CD14-positive monocyte (primary cell): Measurements from ENCODE around the gene KLRC3. TPM values are rescaled to one million over a fixed set of nuclear protein-coding genes. Genes with fewer than 3 reads are reported as not detected.

Experiments used
- DNase-seq, 3 donors: peaks; one replicate each; pipeline ENCODE4 v3.0.0-alpha.2; 2011 to 2022
- H2AFZ ChIP-seq: 2 replicates; pipeline ENCODE4 v1.6.0; 2012; ENCODE audit warnings: mild to moderate bottlenecking, low read depth, low read length, inconsistent platforms; ENCODE audit not compliant: insufficient read depth, poor library complexity, severe bottlenecking
- H3K27ac ChIP-seq, 2 donors: 1 replicate in 1 of 2; 2 replicates in 1 of 2; pipeline ENCODE4 v1.5.1; 2012 to 2013; ENCODE audit warnings: low read length in 2 of 2, control low read depth in 1 of 2, inconsistent platforms in 1 of 2, low read depth in 1 of 2, mild to moderate bottlenecking in 1 of 2
- H3K27me3 ChIP-seq, 2 donors: one replicate each; pipeline versions ENCODE4 v1.6.0 to v1.6.1; 2011 to 2013; ENCODE audit warnings: low read length in 2 of 2; ENCODE audit not compliant: control insufficient read depth in 2 of 2, insufficient read depth in 2 of 2
- H3K36me3 ChIP-seq, 2 donors: replicated peaks in 1 of 2; 1 replicate in 1 of 2; 2 replicates in 1 of 2; pipeline versions ENCODE4 v1.5.1 to v1.6.1; 2012 to 2013; ENCODE audit warnings: low read length in 2 of 2, control low read depth in 1 of 2, inconsistent platforms in 1 of 2, mild to moderate bottlenecking in 1 of 2; ENCODE audit not compliant: insufficient read depth in 2 of 2, control insufficient read depth in 1 of 2
- H3K4me1 ChIP-seq, 2 donors: 1 replicate in 1 of 2; 2 replicates in 1 of 2; pipeline versions ENCODE4 v1.5.1 to v1.6.1; 2012 to 2013; ENCODE audit warnings: low read length in 2 of 2, control low read depth in 1 of 2, inconsistent platforms in 1 of 2, mild to moderate bottlenecking in 1 of 2, moderate library complexity in 1 of 2; ENCODE audit not compliant: insufficient read depth in 2 of 2, control insufficient read depth in 1 of 2
- H3K4me2 ChIP-seq: replicated peaks from 2 replicates; pipeline ENCODE3; 2012; ENCODE audit warnings: low read length, moderate library complexity, mild to moderate bottlenecking; ENCODE audit not compliant: poor library complexity, severe bottlenecking; ENCODE audit errors: extremely low read depth
- H3K4me3 ChIP-seq, 3 experiments: fragments of 200-600 bp in 1 of 3; sonication (generic) in 1 of 3; replicated peaks in 1 of 3; 1 replicate in 2 of 3; 2 replicates in 1 of 3; pipeline ENCODE4 v1.5.1; 2011 to 2013; ENCODE audit warnings: low read length in 3 of 3, mild to moderate bottlenecking in 3 of 3, control low read depth in 2 of 3, low read depth in 2 of 3, inconsistent platforms in 1 of 3, moderate library complexity in 1 of 3
- H3K79me2 ChIP-seq: 2 replicates; pipeline ENCODE4 v1.6.0; 2012; ENCODE audit warnings: mild to moderate bottlenecking, control low read depth, inconsistent platforms, low read length, moderate library complexity; ENCODE audit not compliant: insufficient read depth
- H3K9ac ChIP-seq: 2 replicates; pipeline ENCODE4 v1.6.0; 2017; ENCODE audit warnings: low read length, mild to moderate bottlenecking; ENCODE audit not compliant: insufficient read depth, poor library complexity, severe bottlenecking
- H3K9me3 ChIP-seq, 2 donors: replicated peaks in 1 of 2; 1 replicate in 1 of 2; 2 replicates in 1 of 2; pipeline versions ENCODE4 v1.5.1 to v1.6.1; 2012 to 2013; ENCODE audit warnings: low read length in 2 of 2, control low read depth in 1 of 2; ENCODE audit not compliant: control insufficient read depth in 1 of 2, insufficient read depth in 1 of 2
- H4K20me1 ChIP-seq: 2 replicates; pipeline ENCODE4 v1.6.0; 2012; ENCODE audit warnings: mild to moderate bottlenecking, low read length, control low read depth, moderate library complexity; ENCODE audit not compliant: insufficient read depth
- H3K27ac Mint-ChIP-seq, 7 donors: one replicate each; pipeline ENCODE4 v1.8.0; 2020; ENCODE audit warnings: mild to moderate bottlenecking in 7 of 7, mixed read lengths in 7 of 7, moderate library complexity in 6 of 7, inconsistent platforms in 2 of 7
- H3K27me3 Mint-ChIP-seq, 3 donors: one replicate each; pipeline ENCODE4 v1.8.0; 2021 to 2022; ENCODE audit warnings: low read depth in 3 of 3, mild to moderate bottlenecking in 3 of 3, mixed read lengths in 3 of 3, moderate library complexity in 3 of 3, inconsistent platforms in 1 of 3
- H3K36me3 Mint-ChIP-seq, 2 donors: one replicate each; pipeline ENCODE4 v1.8.0; 2020; ENCODE audit warnings: mixed read lengths in 2 of 2, inconsistent platforms in 1 of 2, mild to moderate bottlenecking in 1 of 2
- H3K4me1 Mint-ChIP-seq: one replicate; pipeline ENCODE4 v1.8.0; 2020; ENCODE audit warnings: mild to moderate bottlenecking, mixed read lengths
- H3K4me3 Mint-ChIP-seq, 2 donors: one replicate each; pipeline ENCODE4 v1.8.0; 2020; ENCODE audit warnings: mild to moderate bottlenecking in 2 of 2, mixed read lengths in 2 of 2, moderate library complexity in 1 of 2
- H3K9me3 Mint-ChIP-seq, 7 donors: one replicate each; pipeline ENCODE4 v1.8.0; 2020 to 2022; ENCODE audit warnings: mixed read lengths in 7 of 7, mild to moderate bottlenecking in 6 of 7, moderate library complexity in 6 of 7, inconsistent platforms in 2 of 7
- CTCF ChIP-seq: fragments of 200-600 bp; IDR thresholded peaks from one replicate; pipeline ENCODE4 v1.8.0; 2022; ENCODE audit warnings: antibody characterized with exemption, mild to moderate bottlenecking
- WGBS: methylation state at CpG from one replicate; pipeline ENCODE4 v1.1.5; 2013; ENCODE audit warnings: missing lambda C conversion rate; ENCODE audit not compliant: insufficient coverage; 5-methylcytosine and 5-hydroxymethylcytosine counted together
- intact Hi-C, 2 donors: fragments of 100-400 bp; cut with micrococcal nuclease; formaldehyde crosslinking; loops; one replicate each; pipeline versions ENCODE4 v1.15.0 to v1.15.1; 2023
- polyA plus RNA-seq, 3 donors: library from polyadenylated mRNA; depleted of rRNA in 1 of 3; unstranded in 2 of 3; stranded (reverse) in 1 of 3; fragments of 300-500 nt in 2 of 3; fragments of >200 nt in 1 of 3; fragmentation: Illumina TruSeq in 2 of 3; gene quantifications; 1 replicate in 2 of 3; 2 replicates in 1 of 3; pipeline ENCODE4 v1.2.3, GENCODE V29; 2012 to 2021

Gene KLRC3
- polyA plus RNA-seq, 3 donors: not detected

GRCh38 chr12:10362325-10362724 lies 58.1 kb downstream of the KLRC3 start:
- Histone ChIP-seq H3K9me3 (peaks cover 0 to 6% of the 10 kb centered on the region in 2 donors), H3K4me1 (peaks cover 24 to 29% of the 10 kb centered on the region in 2 donors), H3K79me2 (no peaks in the 10 kb centered on the region), H2AFZ (no peak overlapping the region), H4K20me1 (no peaks in the 10 kb centered on the region), H3K27ac (no peak overlapping the region), H3K4me2 (no peak overlapping the region), H3K4me3 (no peak overlapping the region), H3K27me3 (no peaks in the 10 kb centered on the region), H3K9ac (no peak overlapping the region), H3K36me3 (no peaks in the 10 kb centered on the region)
- Mint-ChIP-seq H3K27ac (no peak overlapping the region), H3K4me3 (no peak overlapping the region), H3K4me1 (peaks cover 3% of the 10 kb centered on the region), H3K9me3 (peaks cover 0 to 12% (median 3%) of the 10 kb centered on the region in 7 donors), H3K36me3 (no peaks in the 10 kb centered on the region), H3K27me3 (peaks cover 0 to 4% (median 2%) of the 10 kb centered on the region in 3 donors)
- DNase-seq: no peak
- WGBS: 60% methylated on average over 2 of the region's 3 CpGs
- intact Hi-C loops: loop anchor here in 1 of 2 donors (5.0 kb wide), 1 partner anchor 45 kb away; the partner anchor contains the start of gene KLRC4
- no peak for TF ChIP-seq CTCF

Other genes starting within 250 kb of the KLRC3 start
- 10 to 100 TPM in 1 of 3 donors, under 1 TPM in 2; 0.88 to 12.9 (median 0.99) TPM for gene OLR1, start 248.5 kb downstream of the KLRC3 start, polyA plus RNA-seq
- gene TMEM52B, start 241.6 kb downstream of the KLRC3 start, polyA plus RNA-seq: 1 to 10 TPM in 1 of 3 donors, under 1 TPM in 2; 0.54 to 2.4 (median 0.58) TPM
- gene GABARAPL1, start 207.7 kb downstream of the KLRC3 start, polyA plus RNA-seq: 100 to 1,000 TPM in 1 of 3 donors, 10 to 100 TPM in 2; 13.1 to 291 (median 15.5) TPM
- gene KLRD1, start 112.7 kb downstream of the KLRC3 start, polyA plus RNA-seq: under 1 TPM; 0.08 to 0.79 (median 0.51) TPM
- gene KLRK1, start 30.6 kb downstream of the KLRC3 start, polyA plus RNA-seq: 1 to 10 TPM in 2 of 3 donors, under 1 TPM in 1; 0.05 to 1.3 (median 1.3) TPM
- gene KLRC4, start 10.8 kb downstream of the KLRC3 start, polyA plus RNA-seq: not detected
- gene KLRC2, start 15.4 kb upstream of the KLRC3 start, polyA plus RNA-seq: not detected
- gene KLRC1, start 32.8 kb upstream of the KLRC3 start, polyA plus RNA-seq: not detected
- gene EIF2S3B, start 85.3 kb upstream of the KLRC3 start, polyA plus RNA-seq: 1 to 10 TPM in 1 of 3 donors, under 1 TPM in 2; 0.30 to 2.5 (median 0.37) TPM
- 10 to 100 TPM in 2 of 3 donors, 1 to 10 TPM in 1; 6.9 to 23.5 (median 19.5) TPM for gene MAGOHB, start 193.0 kb upstream of the KLRC3 start, polyA plus RNA-seq